Fibroblast of skin of back (primary cell): ENCODE measurements around the gene RRH.
"Not testable (repeated sequence)": the region's sequence is repeated elsewhere in the genome, so short reads cannot be mapped to it uniquely, and the experiment has no call there.

Experiments used
- DNase-seq: peaks from one replicate; pipeline ENCODE4 v3.0.0-alpha.2; 2013

Gene RRH

DNA sequence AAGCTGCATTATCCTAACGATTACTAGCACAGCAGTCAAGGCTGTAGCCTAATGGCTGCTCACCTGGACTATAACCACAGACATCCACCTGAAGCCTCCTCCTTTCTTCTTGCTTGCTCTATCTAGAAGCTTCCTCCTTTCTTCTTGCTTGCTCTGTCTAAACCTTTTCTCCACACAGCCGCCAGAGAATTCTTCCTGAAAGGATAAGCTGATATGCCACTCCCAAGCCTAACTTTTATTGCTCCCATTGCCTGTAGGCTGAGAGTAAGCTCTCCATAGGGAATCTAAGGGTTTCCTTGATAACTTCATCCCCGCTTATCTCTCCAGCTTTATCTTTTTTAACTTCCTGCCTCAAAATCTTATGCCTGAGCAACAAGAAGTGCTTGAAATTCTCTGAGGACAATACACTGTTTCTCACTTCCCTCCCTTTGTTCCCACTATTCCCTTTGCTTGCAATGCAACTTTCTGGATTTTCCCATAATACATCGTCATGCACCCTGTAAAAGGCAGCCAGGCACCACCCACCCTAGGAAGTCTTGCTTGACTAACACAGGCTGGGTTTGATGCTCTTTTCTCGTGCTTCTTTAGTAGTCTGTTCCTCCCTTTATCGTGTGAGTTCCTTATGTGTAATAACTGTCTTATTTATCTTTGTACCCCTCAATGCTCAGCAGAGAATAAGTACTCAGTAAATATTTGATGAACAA lies 18.8 kb downstream of the RRH start:
- no peak for DNase-seq

- DNase-seq, result no peak
Observed at GRCh38 chr4:109847896-109848442, 20.2 kb downstream of the RRH start, which contains the start of gene LRIT3. Gene LRIT3 (plus strand): TSS chr4:109848107. CDS start chr4:109848202, 95 bp downstream.

- DNase-seq, result no peak
Observed at GRCh38 chr4:109848501-109848900, 20.7 kb downstream of the RRH start.

- no peak for DNase-seq
Observed at GRCh38 chr4:109850601-109851000, 22.8 kb downstream of the RRH start.

GRCh38 chr4:109859426-109860300 lies 31.9 kb downstream of the RRH start:
- not testable (repeated sequence) for DNase-seq

DNA sequence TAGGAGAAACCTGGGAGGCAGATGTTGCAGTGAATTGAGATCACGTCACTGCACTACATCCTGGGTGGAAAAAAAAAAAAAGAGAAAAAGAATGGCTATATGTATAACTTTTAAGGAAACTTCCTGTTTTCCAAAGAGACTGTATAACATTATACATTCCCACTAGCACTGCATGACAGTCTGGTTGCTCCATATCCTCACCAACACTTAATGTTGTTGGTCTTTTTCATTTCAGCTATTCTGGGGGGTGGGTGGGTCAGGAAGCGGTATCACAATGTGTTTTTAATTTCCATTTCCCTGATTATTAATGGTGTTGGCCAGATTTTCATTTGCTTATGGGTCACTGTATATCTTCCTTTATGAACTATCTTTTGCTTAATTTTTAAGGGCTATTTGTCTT lies 33.5 kb downstream of the RRH start:
- DNase-seq, result no peak

DNA sequence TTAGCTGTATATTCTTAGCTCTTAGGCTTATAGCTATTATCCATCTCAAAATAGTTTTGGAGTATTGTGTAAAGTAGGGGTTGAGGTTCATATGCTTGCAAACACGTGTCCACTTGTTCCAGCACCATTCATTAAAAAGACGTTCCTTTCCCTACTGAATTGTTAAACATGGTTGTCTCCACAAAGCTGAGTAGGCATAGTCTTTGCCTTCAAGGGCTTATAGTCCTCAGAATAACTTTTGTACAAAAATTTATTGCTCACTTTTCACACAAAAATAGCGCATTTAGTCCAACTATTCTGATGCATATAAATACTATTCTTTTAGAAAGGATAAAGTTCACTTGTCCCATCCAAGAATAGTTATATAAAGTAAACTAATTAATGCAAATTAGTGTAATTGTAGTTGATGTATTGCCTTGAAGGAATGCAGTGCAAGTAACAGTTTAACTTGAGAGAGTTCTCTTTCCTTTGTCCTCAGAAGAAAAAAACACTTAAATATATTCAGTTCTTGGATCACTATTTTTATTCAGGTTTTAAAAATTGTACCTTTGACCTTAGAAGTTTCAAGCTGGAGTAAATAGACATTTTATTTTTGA lies 34.2 kb downstream of the RRH start:
- no peak for DNase-seq

GRCh38 chr4:109864134-109864533 lies 36.4 kb downstream of the RRH start:
- no peak for DNase-seq

DNA sequence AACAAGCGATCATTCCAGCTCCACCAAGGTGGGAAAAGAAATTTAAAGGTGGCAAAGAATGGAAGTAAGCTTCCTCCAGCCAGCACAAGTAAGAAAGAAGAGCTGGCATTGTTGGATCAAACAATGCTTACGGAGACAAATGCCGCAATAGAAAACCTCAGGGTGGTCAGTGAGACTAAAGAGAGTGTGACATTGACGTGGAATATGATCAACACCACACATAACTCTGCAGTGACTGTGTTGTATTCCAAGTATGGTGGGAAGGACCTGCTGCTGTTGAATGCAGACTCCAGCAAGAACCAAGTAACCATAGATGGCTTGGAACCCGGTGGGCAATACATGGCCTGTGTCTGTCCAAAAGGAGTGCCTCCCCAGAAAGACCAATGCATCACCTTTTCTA lies 42.3 kb downstream of the RRH start:
- no peak for DNase-seq

DNA sequence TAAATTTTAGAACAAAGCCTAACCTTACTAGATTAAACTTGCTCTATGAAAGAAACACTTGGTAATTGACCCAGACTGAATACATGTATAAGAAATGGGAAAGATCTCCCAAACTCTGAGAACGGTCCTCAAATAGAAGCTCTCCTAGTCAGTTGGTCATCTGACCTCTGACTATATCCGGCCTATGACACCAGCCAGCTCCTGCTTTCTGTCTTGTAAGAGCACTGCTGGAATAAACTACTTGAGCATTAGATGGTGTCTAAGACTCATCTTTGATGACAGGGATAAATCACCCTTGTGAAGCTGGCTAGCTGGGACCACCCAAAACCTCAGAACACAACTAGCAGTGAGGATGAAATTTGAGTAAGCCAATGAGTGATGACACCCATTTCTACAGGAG lies 44.3 kb downstream of the RRH start:
- no peak for DNase-seq

DNA sequence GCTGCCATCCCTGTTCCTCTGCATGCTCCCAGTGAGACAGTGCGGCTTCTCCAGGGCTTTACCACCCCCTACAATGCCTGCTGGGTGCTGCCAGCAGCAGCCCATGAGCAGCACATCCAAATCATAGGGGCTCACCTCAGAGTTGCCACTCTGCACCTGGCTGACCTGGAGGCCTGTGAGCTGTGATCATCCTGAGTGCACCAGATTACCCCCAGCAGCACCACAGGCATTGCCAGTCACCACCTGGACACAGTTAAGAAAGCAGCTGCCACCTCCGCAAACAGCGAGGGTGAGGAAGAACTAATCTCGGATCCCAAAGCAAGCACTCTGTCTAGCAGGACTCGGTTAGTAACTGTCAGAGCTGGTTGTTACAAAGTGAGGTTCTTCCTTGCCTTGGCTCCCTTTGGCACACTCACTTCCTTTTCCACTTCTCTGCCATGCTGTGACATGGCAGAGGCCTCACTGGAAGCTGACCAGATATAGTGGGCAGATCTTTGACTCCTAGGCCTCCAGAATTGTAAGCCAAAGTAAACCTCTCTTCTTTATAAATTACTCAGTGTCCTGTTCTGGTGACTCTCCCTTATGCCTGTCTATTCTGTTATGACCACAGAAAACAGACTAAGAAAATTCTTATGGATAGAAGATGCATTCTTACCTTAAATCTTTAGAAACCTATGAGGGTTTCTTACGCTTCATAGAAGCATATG lies 45.3 kb downstream of the RRH start:
- no peak for DNase-seq

GRCh38 chr4:109873791-109874514 lies 46.2 kb downstream of the RRH start:
- peak; percentile 42 for DNase-seq

DNA sequence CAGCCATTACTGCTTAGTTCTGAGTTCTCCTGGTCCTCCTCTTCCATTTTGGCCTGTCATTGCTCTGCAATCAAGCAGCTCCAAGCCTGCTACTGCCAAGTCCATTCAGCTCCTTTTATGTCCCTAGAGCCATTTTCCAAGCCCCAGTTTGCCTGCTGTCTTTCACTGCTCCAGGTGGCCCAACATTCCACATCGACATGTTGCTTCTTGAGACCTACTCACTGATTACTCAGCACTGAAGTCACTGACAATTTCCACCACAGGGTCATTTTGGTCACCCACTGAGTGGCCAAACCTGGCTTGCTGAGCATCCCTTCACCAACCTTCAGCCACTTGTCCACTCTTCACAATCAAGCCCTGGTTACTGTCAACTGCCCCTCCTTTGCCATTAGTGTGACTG lies 47.3 kb downstream of the RRH start:
- no peak for DNase-seq

GRCh38 chr4:109875553-109875952 lies 47.8 kb downstream of the RRH start:
- not testable (repeated sequence) for DNase-seq

GRCh38 chr4:109876634-109877265 lies 49.0 kb downstream of the RRH start:
- DNase-seq, result no peak

DNA sequence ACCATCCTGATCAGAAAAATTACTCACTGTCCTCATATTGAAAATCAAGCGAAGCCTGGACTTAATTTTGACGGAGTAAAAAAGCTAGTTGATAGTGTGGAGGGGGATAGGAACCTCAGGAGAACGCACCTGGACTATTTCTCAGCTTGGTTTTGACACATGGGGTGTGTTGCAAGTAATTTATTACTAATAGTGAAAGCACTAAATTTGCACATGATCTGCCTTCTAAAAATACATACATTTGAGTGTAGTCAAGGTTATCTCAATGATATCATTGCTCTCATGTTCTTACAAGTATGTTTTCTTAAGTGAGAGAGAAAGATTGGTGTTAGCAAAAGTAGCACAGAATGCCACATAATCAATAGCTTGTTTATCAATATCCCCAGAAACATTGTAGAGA lies 49.6 kb downstream of the RRH start:
- DNase-seq, result no peak

GRCh38 chr4:109878355-109878754 lies 50.6 kb downstream of the RRH start:
- no peak for DNase-seq

- DNase-seq, result no peak
Observed at GRCh38 chr4:109879081-109879480, 51.3 kb downstream of the RRH start.

DNA sequence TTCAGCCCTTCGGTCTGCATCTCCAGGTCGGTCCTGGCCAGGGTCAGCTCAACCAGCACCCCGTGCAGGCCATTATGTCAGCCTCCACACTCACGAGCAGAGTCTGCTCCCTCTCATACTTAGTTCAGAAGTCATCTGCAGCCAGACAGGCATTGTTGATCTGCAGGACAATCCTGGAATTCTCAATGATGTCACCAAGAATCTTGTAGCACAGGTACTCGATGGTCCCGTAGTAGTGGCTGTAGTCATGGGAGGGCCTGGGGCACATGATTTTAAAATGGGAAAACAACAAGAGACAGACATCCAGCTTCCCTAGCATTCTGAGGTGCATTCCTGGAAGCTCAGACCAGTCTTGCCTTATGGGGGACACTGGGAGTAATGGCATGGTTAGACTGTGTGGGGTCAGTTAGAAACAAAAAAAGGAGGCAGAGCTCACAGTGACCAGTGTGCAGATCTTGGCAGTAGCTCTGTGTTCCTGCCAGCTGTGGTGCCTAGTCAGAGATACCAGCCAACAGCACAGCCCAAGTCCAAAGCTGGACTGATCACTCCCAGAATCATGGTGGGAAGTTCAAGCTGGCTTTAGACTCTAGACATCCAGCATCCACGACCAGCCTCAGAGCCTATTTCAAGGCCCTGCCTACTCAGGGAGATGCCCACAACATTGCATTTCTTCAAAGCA lies 52.0 kb downstream of the RRH start:
- DNase-seq, result no peak

GRCh38 chr4:109886303-109886702 lies 58.5 kb downstream of the RRH start:
- no peak for DNase-seq

DNA sequence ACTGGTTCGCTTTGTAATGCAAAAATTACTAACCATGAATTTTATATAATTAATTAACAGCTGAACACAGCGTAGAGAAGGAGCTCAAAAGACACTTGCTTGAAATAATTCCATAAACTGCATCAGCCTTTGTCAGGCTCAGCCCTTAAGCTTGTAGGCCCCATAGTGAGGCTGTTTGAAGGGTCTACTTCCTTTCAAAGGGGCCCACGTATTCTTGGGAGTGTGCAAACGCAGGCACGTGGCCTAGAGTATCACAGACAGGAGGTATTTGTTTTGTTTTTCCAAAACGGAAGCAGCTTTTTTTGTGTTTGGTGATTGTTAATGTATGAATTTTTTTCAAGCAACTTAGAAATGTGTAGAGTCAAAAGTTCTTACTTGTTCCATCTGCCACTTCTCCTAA lies 59.3 kb downstream of the RRH start:
- no peak for DNase-seq
